Colonic mucosa (tissue), 4 donors: ENCODE data around the gene EIF6. TPM values are rescaled to one million over a fixed set of nuclear protein-coding genes. Genes with fewer than 3 reads are reported as not detected.

Experiments used
- DNase-seq: peaks from one replicate; pipeline ENCODE4 v3.0.0-alpha.2; 2020
- H3K27ac ChIP-seq: fragments of 200-600 bp; one replicate; pipeline ENCODE4 v1.8.0; 2021
- H3K27me3 ChIP-seq: fragments of 200-600 bp; one replicate; pipeline ENCODE4 v1.8.0; 2021
- H3K36me3 ChIP-seq: fragments of 200-600 bp; one replicate; pipeline ENCODE4 v1.8.0; 2021
- H3K4me1 ChIP-seq: fragments of 200-600 bp; one replicate; pipeline ENCODE4 v1.8.0; 2021; ENCODE audit warnings: mild to moderate bottlenecking
- H3K4me3 ChIP-seq: fragments of 200-600 bp; one replicate; pipeline ENCODE4 v1.8.0; 2021
- H3K9ac ChIP-seq, 2 donors: one replicate each; pipeline ENCODE4 v1.7.0; 2013; ENCODE audit warnings: control low read depth in 2 of 2, low read depth in 2 of 2, low read length in 2 of 2
- H3K9me3 ChIP-seq: fragments of 200-600 bp; one replicate; pipeline ENCODE4 v1.8.0; 2021
- CTCF ChIP-seq: fragments of 200-600 bp; IDR thresholded peaks from one replicate; pipeline ENCODE4 v1.8.0; 2022; ENCODE audit warnings: antibody characterized with exemption, mild to moderate bottlenecking
- intact Hi-C: fragments of 100-400 bp; cut with DNase I; formaldehyde crosslinking; loops from one replicate; pipeline ENCODE4 v1.14.1; 2022
- total RNA-seq, 2 donors: library from RNA; stranded (reverse); fragmentation: NEBNext Ultra II Directional in 1 of 2; extraction: Animal tissue kit (Norgen Biotek cat#: 25700) in 1 of 2; gene quantifications; one replicate each; pipeline ENCODE4 v1.2.1, GENCODE V29; 2021
- donor health status: healthy.
- donor health status: DM: no; HTN: no; CAD: no.
- donor health status: DM: no; HTN: no; CAD: no.

The EIF6 gene
- total RNA-seq, 2 donors from 2014 or later: 163 to 194 TPM

- no peak overlapping the region for H3K4me3 ChIP-seq
- no peaks in the 10 kb centered on the region for H3K9me3 ChIP-seq
- intact Hi-C loops: no loop called here
- DNase-seq: no peak
- no peaks in the 10 kb centered on the region for H3K4me1 ChIP-seq
- H3K27ac ChIP-seq: no peak overlapping the region
- no peaks in the 10 kb centered on the region for H3K36me3 ChIP-seq
- H3K9ac ChIP-seq: peak overlapping the region in 1 of 2 donors; percentile 20
- no peaks in the 10 kb centered on the region for H3K27me3 ChIP-seq
- TF ChIP-seq CTCF: no peak
Measured at GRCh38 chr20:35251613-35251940, 33.0 kb downstream of the EIF6 start.

- Histone ChIP-seq H3K27me3 (no peaks in the 10 kb centered on the region), H3K4me3 (no peak overlapping the region), H3K4me1 (no peaks in the 10 kb centered on the region), H3K27ac (no peak overlapping the region), H3K36me3 (no peaks in the 10 kb centered on the region), H3K9ac (no peak overlapping the region), H3K9me3 (no peaks in the 10 kb centered on the region)
- intact Hi-C loops: no loop called here
- no peak for DNase-seq
- TF ChIP-seq CTCF: no peak
Measured at GRCh38 chr20:35248641-35249475, 35.7 kb downstream of the EIF6 start.

- intact Hi-C loops: no loop called here
- Histone ChIP-seq H3K9ac (no peak overlapping the region), H3K27ac (no peak overlapping the region), H3K27me3 (no peaks in the 10 kb centered on the region), H3K4me3 (no peak overlapping the region), H3K4me1 (no peaks in the 10 kb centered on the region), H3K9me3 (no peaks in the 10 kb centered on the region), H3K36me3 (no peaks in the 10 kb centered on the region)
- no peak for DNase-seq
- no peak for TF ChIP-seq CTCF
Measured at GRCh38 chr20:35246723-35247122, 37.8 kb downstream of the EIF6 start.

- no peak overlapping the region for H3K27ac ChIP-seq
- H3K36me3 ChIP-seq: no peaks in the 10 kb centered on the region
- H3K27me3 ChIP-seq: no peaks in the 10 kb centered on the region
- H3K9me3 ChIP-seq: no peaks in the 10 kb centered on the region
- DNase-seq: no peak
- no peak for TF ChIP-seq CTCF
- H3K4me3 ChIP-seq: no peak overlapping the region
- intact Hi-C loops: no loop called here
- no peak overlapping the region for H3K9ac ChIP-seq
- H3K4me1 ChIP-seq: no peaks in the 10 kb centered on the region
Measured at GRCh38 chr20:35243986-35244385, 40.6 kb downstream of the EIF6 start.

GRCh38 chr20:35243317-35243716 lies 41.3 kb downstream of the EIF6 start:
- no peaks in the 10 kb centered on the region for H3K27me3 ChIP-seq
- H3K9ac ChIP-seq: no peak overlapping the region
- no peaks in the 10 kb centered on the region for H3K4me1 ChIP-seq
- TF ChIP-seq CTCF: no peak
- H3K27ac ChIP-seq: no peak overlapping the region
- no peaks in the 10 kb centered on the region for H3K36me3 ChIP-seq
- no peak for DNase-seq
- intact Hi-C loops: no loop called here
- H3K9me3 ChIP-seq: no peaks in the 10 kb centered on the region
- H3K4me3 ChIP-seq: no peak overlapping the region
